RWPE1 (cell line): ENCODE data around the gene LAMTOR3.

Experiments used
- CTCF ChIA-PET: fragments of 350-600 bp; sonication (Branson Sonifier 250); formaldehyde crosslinking; extraction: SDS; loops from one replicate; lab custom pipeline; 2021; lab: Yijun Ruan, JAX
- POLR2A ChIA-PET: fragments of 400-600 bp; formaldehyde crosslinking; extraction: SDS; loops from one replicate; lab custom pipeline; 2020; ENCODE audit warnings: antibody characterized with exemption; ENCODE audit not compliant: low non-redundant PET; lab: Yijun Ruan, JAX
- DNase-seq: peaks from one replicate; pipeline ENCODE4 v3.0.0; 2012; ENCODE audit warnings: low spot score
- H3K27ac ChIP-seq: fragments of 450-650 bp; 2 replicates; pipeline ENCODE4 v1.5.1; 2017
- CTCF ChIP-seq: fragments of 450-650 bp; conservative IDR thresholded peaks from 2 replicates; pipeline ENCODE4 v1.5.1; 2017; ENCODE audit warnings: low read depth, mild to moderate bottlenecking

LAMTOR3 gene

GRCh38 chr4:99845179-99845578, 49.0 kb downstream of the LAMTOR3 start:
- H3K27ac ChIP-seq, result no peak overlapping the region
- ChIA-PET CTCF (interaction anchor here (1.1 kb wide), 1 partner anchor 10 kb away, joined by 5 read pairs; no protein-coding TSS in a partner anchor), POLR2A (no interaction called here)
- TF ChIP-seq CTCF, result no peak
- DNase-seq, result no peak

- ChIA-PET CTCF (no interaction called here), POLR2A (no interaction called here)
- no peak overlapping the region for H3K27ac ChIP-seq
- DNase-seq, result no peak
- TF ChIP-seq CTCF, result no peak
Observed at GRCh38 chr4:99844048-99844447, 50.2 kb downstream of the LAMTOR3 start.

- DNase-seq, result no peak
- no peak overlapping the region for H3K27ac ChIP-seq
- ChIA-PET POLR2A (no interaction called here), CTCF (no interaction called here)
- no peak for TF ChIP-seq CTCF
Observed at GRCh38 chr4:99843413-99843812, 50.8 kb downstream of the LAMTOR3 start.

- ChIA-PET CTCF (no interaction called here), POLR2A (no interaction called here)
- TF ChIP-seq CTCF, result no peak
- DNase-seq, result no peak
- H3K27ac ChIP-seq, result no peak overlapping the region
Observed at GRCh38 chr4:99841129-99841528, 53.1 kb downstream of the LAMTOR3 start.

GRCh38 chr4:99838927-99839326, 55.3 kb downstream of the LAMTOR3 start:
- no peak for TF ChIP-seq CTCF
- no peak overlapping the region for H3K27ac ChIP-seq
- no peak for DNase-seq
- CTCF ChIA-PET, result interaction anchor here (0.5 to 1.0 kb wide), 2 partner anchors 13 to 28 kb away, joined by 3 to 4 read pairs; no protein-coding TSS in a partner anchor
- POLR2A ChIA-PET, result no interaction called here

- POLR2A ChIA-PET, result no interaction called here
- no peak for TF ChIP-seq CTCF
- H3K27ac ChIP-seq, result no peak overlapping the region
Observed at GRCh38 chr4:99835942-99836341, 58.3 kb downstream of the LAMTOR3 start.

More at GRCh38 chr4:99835942-99836341, 58.3 kb downstream of the LAMTOR3 start:
- DNase-seq, result no peak
- CTCF ChIA-PET, result no interaction called here
